Measurements from ENCODE around the gene AGBL1.
A peak's percentile ranks its signal among the peaks of the same experiment; 100 is the strongest.

Gene AGBL1

GRCh38 chr15:86616771-86617170 lies 537.1 kb downstream of the AGBL1 start:
- H3K4me1 Mint-ChIP-seq (ENCODE audit: low read depth) = peaks cover 77% of the 10 kb centered on the region
- no peaks in the 10 kb centered on the region for H3K27me3 Mint-ChIP-seq
- no peaks in the 10 kb centered on the region for H3K9me3 Mint-ChIP-seq (ENCODE audit: low read depth)
- H3K4me3 Mint-ChIP-seq = peak overlapping the region; percentile 51
- peaks cover 4% of the 10 kb centered on the region for H3K36me3 Mint-ChIP-seq
- H3K27ac Mint-ChIP-seq = peak overlapping the region; percentile 75

DNA sequence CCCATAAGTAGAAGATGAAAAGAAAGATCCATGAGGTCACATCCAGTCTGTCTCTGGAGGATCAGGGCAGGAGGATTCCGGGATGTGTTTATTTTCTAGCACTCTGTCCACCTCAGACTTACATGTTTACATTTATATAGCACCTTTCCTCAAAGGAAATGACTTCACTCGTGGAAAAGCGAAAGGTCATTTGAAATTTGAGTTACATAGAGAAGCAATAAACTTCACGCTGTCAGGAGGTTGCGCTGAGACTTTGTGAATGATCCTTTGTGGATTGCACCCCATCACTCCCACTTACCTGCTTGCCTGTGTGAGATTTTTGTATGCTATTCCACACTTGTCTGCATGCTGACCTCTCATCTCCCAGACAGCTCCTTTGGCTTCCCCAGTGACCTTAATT lies 540.5 kb downstream of the AGBL1 start:
- H3K9me3 Mint-ChIP-seq (ENCODE audit: low read depth) = no peaks in the 10 kb centered on the region
- H3K4me3 Mint-ChIP-seq = no peak overlapping the region
- no peak overlapping the region for H3K27ac Mint-ChIP-seq
- H3K36me3 Mint-ChIP-seq = no peaks in the 10 kb centered on the region
- H3K27me3 Mint-ChIP-seq = no peaks in the 10 kb centered on the region
- peaks cover 65% of the 10 kb centered on the region for H3K4me1 Mint-ChIP-seq (ENCODE audit: low read depth)

- Mint-ChIP-seq H3K27me3 (no peaks in the 10 kb centered on the region), H3K4me3 (no peak overlapping the region), H3K4me1 (ENCODE audit: low read depth) (peaks cover 64% of the 10 kb centered on the region), H3K36me3 (no peaks in the 10 kb centered on the region), H3K9me3 (ENCODE audit: low read depth) (no peaks in the 10 kb centered on the region), H3K27ac (no peak overlapping the region)
Observed at GRCh38 chr15:86620641-86621349, 541.1 kb downstream of the AGBL1 start.

DNA sequence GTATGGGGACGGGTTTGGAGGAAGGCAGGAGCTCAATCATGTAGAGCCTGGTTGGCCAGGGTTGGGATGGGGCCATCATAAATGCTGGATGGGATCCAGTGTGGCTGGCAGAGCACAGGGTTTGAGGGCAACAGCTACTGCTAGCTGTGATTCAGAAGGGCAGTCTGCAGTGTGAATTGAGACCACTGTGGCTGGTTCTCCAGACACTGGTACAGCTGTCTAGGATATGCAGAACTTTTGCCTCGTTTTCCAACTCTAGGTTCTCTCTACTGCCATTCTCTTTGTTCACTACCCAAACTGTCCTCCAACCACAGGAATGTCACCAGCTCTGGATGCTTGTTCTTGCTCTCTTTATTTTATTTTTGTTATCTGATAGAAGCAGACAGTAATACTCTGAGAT lies 543.6 kb downstream of the AGBL1 start:
- Mint-ChIP-seq H3K27me3 (no peaks in the 10 kb centered on the region), H3K27ac (no peak overlapping the region), H3K4me1 (ENCODE audit: low read depth) (peaks cover 46% of the 10 kb centered on the region), H3K4me3 (no peak overlapping the region), H3K9me3 (ENCODE audit: low read depth) (no peaks in the 10 kb centered on the region), H3K36me3 (peaks cover 2% of the 10 kb centered on the region)

- no peaks in the 10 kb centered on the region for H3K9me3 Mint-ChIP-seq (ENCODE audit: low read depth)
- H3K4me3 Mint-ChIP-seq = peak overlapping the region; percentile 49
- H3K4me1 Mint-ChIP-seq (ENCODE audit: low read depth) = peaks cover 42% of the 10 kb centered on the region
- H3K27me3 Mint-ChIP-seq = no peaks in the 10 kb centered on the region
- peaks cover 2% of the 10 kb centered on the region for H3K36me3 Mint-ChIP-seq
- H3K27ac Mint-ChIP-seq = peak overlapping the region; percentile 52
Observed at GRCh38 chr15:86624261-86625036, 544.8 kb downstream of the AGBL1 start.

GRCh38 chr15:86629409-86630356 lies 550.0 kb downstream of the AGBL1 start:
- Mint-ChIP-seq H3K4me3 (no peak overlapping the region), H3K9me3 (ENCODE audit: low read depth) (no peaks in the 10 kb centered on the region), H3K36me3 (peaks cover 2% of the 10 kb centered on the region), H3K4me1 (ENCODE audit: low read depth) (peaks cover 26% of the 10 kb centered on the region), H3K27ac (no peak overlapping the region), H3K27me3 (no peaks in the 10 kb centered on the region)

DNA sequence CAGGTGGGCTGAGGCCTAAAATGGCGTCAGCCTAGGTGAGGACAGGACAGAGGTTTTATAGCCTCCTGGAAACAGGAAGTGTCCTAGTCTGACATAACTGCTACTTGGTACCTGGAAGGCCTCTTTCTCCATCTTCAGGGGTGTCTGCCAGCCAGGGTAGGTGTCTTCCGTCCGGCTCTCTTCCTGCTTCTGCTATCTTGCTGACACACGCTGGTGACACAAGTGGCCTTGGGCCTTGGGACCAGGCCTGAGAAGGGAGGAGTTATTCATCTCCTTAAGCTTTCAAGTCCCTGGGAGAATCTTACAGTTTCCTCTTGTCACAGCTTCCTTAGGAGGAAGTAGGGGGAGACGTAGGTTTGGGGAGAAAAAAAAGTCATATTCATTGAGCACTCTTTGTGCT lies 551.3 kb downstream of the AGBL1 start:
- H3K27ac Mint-ChIP-seq = no peak overlapping the region
- H3K4me1 Mint-ChIP-seq (ENCODE audit: low read depth) = peaks cover 16% of the 10 kb centered on the region

DNA sequence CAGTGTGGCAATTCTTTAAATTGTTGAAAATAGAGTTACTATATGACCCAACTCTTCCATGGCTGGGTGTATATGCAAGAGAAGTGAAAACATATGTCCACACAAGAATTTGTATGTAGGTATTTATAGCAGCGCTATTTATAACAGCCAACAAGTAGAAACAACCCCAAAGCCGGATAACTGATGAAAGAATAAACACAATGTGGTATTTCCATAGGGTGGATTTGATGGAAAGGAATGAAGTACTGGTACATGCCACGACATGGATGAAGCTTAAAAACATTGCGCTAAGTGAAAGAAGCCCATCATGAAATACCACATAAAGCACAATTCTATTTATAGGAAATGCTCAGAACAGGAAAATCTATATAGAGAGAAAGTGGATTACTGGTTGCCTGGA lies 554.5 kb downstream of the AGBL1 start:
- Mint-ChIP-seq H3K27ac (no peak overlapping the region), H3K27me3 (no peaks in the 10 kb centered on the region), H3K4me1 (ENCODE audit: low read depth) (peaks cover 14% of the 10 kb centered on the region), H3K9me3 (ENCODE audit: low read depth) (no peaks in the 10 kb centered on the region), H3K4me3 (no peak overlapping the region), H3K36me3 (no peaks in the 10 kb centered on the region)

More for the DNA sequence above, 551.3 kb downstream of the AGBL1 start:
- H3K9me3 Mint-ChIP-seq (ENCODE audit: low read depth) = no peaks in the 10 kb centered on the region
- H3K4me3 Mint-ChIP-seq = no peak overlapping the region
- no peaks in the 10 kb centered on the region for H3K27me3 Mint-ChIP-seq
- peaks cover 2% of the 10 kb centered on the region for H3K36me3 Mint-ChIP-seq

DNA sequence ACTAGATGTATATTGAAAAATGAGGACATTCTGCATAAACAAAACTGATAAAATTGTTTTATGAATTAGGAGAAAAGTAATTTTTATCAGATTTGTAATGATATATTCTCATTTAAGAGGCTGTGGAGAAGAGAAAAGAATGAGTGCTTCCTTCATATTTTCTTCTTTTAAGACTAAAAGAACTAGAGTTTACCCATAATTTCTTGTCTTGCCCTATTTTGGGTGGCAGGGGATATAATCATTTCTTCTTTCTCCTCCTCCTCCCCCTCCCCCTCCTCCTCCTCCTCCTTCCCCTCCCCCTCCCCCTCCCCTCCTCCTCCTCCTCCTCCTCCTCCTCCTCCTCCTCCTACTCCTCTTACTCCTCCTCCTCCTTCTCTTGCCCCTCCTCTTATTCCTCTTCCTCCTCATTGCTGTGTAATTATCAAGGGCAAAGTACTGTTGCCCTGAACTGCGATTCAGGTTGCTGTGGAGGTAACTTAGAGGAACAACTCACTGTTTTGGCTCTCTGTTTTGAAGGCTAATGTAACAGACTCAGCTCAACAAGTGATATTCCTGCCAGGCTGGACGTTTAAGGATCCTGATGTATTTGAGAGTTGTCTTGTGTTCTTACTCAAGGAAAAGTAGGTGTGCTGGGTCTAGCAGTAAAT lies 555.4 kb downstream of the AGBL1 start:
- Mint-ChIP-seq H3K36me3 (no peaks in the 10 kb centered on the region), H3K9me3 (ENCODE audit: low read depth) (no peaks in the 10 kb centered on the region), H3K27me3 (no peaks in the 10 kb centered on the region), H3K4me3 (no peak overlapping the region), H3K4me1 (ENCODE audit: low read depth) (peaks cover 14% of the 10 kb centered on the region), H3K27ac (no peak overlapping the region)

DNA sequence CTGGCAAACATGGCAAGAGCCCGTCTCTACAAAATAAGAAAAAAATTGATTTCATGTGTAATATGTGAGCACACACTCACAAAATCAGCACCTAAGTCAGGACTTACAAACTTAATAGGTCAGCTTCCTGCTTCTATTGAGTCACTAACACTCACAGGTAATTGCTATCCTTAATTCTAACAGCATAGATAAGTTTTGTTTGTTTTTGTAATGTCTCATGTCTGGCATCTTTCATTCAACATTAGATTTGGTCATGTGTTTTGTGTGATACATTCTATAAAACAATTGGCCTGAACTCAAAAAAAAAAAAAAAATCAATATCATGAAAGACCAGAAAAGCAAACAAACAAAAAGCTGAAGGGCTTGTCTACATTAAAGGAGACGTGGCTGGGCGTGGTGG lies 564.7 kb downstream of the AGBL1 start:
- Mint-ChIP-seq H3K36me3 (peaks cover 3% of the 10 kb centered on the region), H3K9me3 (ENCODE audit: low read depth) (no peaks in the 10 kb centered on the region), H3K4me1 (ENCODE audit: low read depth) (peaks cover 5% of the 10 kb centered on the region), H3K4me3 (no peak overlapping the region), H3K27me3 (no peaks in the 10 kb centered on the region), H3K27ac (no peak overlapping the region)

DNA sequence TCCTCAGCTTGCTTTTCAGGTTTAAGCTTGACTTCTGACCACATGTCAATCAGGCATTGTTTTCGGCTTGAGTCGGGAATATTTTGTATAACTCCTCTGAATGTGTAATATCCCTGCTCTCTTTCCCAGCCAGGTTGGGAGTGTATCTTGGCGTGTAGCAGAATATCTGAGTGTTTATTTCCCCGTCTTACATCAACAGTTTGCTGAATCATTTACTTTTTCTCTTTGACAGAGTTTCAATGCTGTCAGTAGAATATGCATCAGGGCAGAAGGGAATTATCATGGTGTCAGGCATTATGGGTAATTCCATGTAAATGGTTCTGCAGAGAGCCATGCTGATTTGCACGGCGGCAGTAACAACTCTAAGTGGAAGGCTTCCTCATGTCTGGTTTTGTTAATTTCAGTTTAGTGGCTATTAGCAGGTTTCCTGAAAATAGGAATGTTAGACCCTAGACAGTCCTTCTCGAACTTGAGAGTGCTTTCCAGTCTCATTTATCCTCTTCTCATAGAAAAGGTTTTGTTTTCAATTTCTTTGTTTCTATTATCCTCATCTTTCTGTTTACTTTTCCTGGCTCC lies 566.3 kb downstream of the AGBL1 start:
- H3K36me3 Mint-ChIP-seq = peaks cover 3% of the 10 kb centered on the region
- H3K4me1 Mint-ChIP-seq (ENCODE audit: low read depth) = peaks cover 20% of the 10 kb centered on the region
- H3K9me3 Mint-ChIP-seq (ENCODE audit: low read depth) = no peaks in the 10 kb centered on the region
- no peak overlapping the region for H3K27ac Mint-ChIP-seq
- no peaks in the 10 kb centered on the region for H3K27me3 Mint-ChIP-seq
- H3K4me3 Mint-ChIP-seq = no peak overlapping the region

DNA sequence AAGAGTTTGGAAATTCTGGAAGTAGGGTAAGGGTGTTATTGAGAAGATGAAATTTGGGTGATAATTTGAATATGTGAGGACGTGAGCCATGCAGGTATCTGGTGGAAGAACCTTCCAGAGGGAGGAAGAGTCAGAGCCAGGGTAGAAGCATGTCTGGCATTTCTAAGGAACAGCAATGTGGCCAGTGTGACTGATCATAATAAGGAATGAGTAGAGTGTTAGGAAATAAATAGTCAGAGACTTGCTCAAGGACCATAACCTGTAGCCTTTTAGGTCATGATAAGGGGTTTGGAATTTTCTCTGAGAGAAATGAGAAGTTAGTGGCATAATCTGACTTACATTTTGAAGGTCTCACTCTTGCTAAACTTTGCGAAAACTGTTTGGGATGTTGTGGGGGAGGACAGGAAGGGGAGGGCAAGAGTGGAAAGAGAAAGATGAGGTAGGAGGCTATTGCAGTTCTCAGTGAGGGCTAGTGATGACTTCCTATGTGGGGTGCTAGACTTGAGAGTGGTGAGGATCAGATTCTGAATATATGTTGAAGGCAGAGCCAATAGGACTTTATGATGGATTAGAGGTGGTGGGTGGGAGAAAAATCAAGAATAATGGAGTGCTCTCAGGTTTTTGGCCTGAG lies 568.3 kb downstream of the AGBL1 start:
- no peaks in the 10 kb centered on the region for H3K27me3 Mint-ChIP-seq
- no peak overlapping the region for H3K27ac Mint-ChIP-seq
- H3K4me3 Mint-ChIP-seq = no peak overlapping the region
- no peaks in the 10 kb centered on the region for H3K9me3 Mint-ChIP-seq (ENCODE audit: low read depth)
- H3K4me1 Mint-ChIP-seq (ENCODE audit: low read depth) = peaks cover 40% of the 10 kb centered on the region
- H3K36me3 Mint-ChIP-seq = peaks cover 3% of the 10 kb centered on the region

- Mint-ChIP-seq H3K27me3 (no peaks in the 10 kb centered on the region), H3K36me3 (peaks cover 3% of the 10 kb centered on the region), H3K4me1 (ENCODE audit: low read depth) (peaks cover 53% of the 10 kb centered on the region), H3K9me3 (ENCODE audit: low read depth) (no peaks in the 10 kb centered on the region), H3K27ac (peak overlapping the region; percentile 85), H3K4me3 (no peak overlapping the region)
Observed at GRCh38 chr15:86649277-86649676, 569.6 kb downstream of the AGBL1 start.

- H3K9me3 Mint-ChIP-seq (ENCODE audit: low read depth) = no peaks in the 10 kb centered on the region
- H3K4me1 Mint-ChIP-seq (ENCODE audit: low read depth) = peaks cover 61% of the 10 kb centered on the region
- no peaks in the 10 kb centered on the region for H3K27me3 Mint-ChIP-seq
- H3K36me3 Mint-ChIP-seq = peaks cover 3% of the 10 kb centered on the region
- H3K4me3 Mint-ChIP-seq = peak overlapping the region; percentile 30
- peak overlapping the region; percentile 85 for H3K27ac Mint-ChIP-seq
Observed at GRCh38 chr15:86650094-86650493, 570.4 kb downstream of the AGBL1 start.

All from activated naive CD8-positive, alpha-beta T cell (primary cell).